ENCODE results near the gene SMARCC2. TPM values are rescaled to one million over a fixed set of nuclear protein-coding genes. Genes with fewer than 3 reads are reported as not detected.

Gene SMARCC2
- total and polyA plus RNA-seq, 2 of the 13 experiments (the other 11 are each of a cell fraction or from before 2014, with no cell fraction given) = 21.3 to 24.1 TPM

- TF ChIP-seq TERF1 (CRISPR knock-in tag; IDR thresholded peaks at IDR 0.05) = no peak
- TF ChIP-seq KDM5B (CRISPR knock-in tag; IDR thresholded peaks at IDR 0.05; ENCODE audit: borderline replicate concordance) = peak; percentile 37; the same call in 1 of the 2 replicates
- TF ChIP-seq ZNF260 (CRISPR knock-in tag; IDR thresholded peaks at IDR 0.05; ENCODE audit: borderline replicate concordance, low read depth) = no peak
- TF ChIP-seq, protein P1, sequence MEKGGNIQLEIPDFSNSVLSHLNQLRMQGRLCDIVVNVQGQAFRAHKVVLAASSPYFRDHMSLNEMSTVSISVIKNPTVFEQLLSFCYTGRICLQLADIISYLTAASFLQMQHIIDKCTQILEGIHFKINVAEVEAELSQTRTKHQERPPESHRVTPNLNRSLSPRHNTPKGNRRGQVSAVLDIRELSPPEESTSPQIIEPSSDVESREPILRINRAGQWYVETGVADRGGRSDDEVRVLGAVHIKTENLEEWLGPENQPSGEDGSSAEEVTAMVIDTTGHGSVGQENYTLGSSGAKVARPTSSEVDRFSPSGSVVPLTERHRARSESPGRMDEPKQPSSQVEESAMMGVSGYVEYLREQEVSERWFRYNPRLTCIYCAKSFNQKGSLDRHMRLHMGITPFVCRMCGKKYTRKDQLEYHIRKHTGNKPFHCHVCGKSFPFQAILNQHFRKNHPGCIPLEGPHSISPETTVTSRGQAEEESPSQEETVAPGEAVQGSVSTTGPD (CRISPR knock-in tag; IDR thresholded peaks at IDR 0.05) = peak; percentile 49; the same call in 1 of the 2 replicates
- peak; percentile 65; the same call in 1 of the 2 replicates for TF ChIP-seq ZNF414 (CRISPR knock-in tag; IDR thresholded peaks at IDR 0.05)
- TF ChIP-seq, protein P2, sequence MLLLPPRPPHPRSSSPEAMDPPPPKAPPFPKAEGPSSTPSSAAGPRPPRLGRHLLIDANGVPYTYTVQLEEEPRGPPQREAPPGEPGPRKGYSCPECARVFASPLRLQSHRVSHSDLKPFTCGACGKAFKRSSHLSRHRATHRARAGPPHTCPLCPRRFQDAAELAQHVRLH (CRISPR knock-in tag; IDR thresholded peaks at IDR 0.05; ENCODE audit: borderline replicate concordance, low read depth) = peak; percentile 91; the same call in 1 of the 2 replicates
- TF ChIP-seq ZNF709 (CRISPR knock-in tag; IDR thresholded peaks at IDR 0.05) = peak; percentile 58; the same call in 1 of the 2 replicates
- no peak for TF ChIP-seq POLR2AphosphoS2 (IDR thresholded peaks at IDR 0.05; ENCODE audit: low read depth, low read length)
- no peak for TF ChIP-seq RAD51 (IDR thresholded peaks at IDR 0.05; ENCODE audit: borderline replicate concordance)
- TF ChIP-seq RELA (CRISPR knock-in tag; IDR thresholded peaks at IDR 0.05) = peak; percentile 71; the same call in 1 of the 2 replicates
- TF ChIP-seq, protein P3, sequence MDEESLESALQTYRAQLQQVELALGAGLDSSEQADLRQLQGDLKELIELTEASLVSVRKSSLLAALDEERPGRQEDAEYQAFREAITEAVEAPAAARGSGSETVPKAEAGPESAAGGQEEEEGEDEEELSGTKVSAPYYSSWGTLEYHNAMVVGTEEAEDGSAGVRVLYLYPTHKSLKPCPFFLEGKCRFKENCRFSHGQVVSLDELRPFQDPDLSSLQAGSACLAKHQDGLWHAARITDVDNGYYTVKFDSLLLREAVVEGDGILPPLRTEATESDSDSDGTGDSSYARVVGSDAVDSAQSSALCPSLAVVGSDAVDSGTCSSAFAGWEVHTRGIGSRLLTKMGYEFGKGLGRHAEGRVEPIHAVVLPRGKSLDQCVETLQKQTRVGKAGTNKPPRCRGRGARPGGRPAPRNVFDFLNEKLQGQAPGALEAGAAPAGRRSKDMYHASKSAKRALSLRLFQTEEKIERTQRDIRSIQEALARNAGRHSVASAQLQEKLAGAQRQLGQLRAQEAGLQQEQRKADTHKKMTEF (CRISPR knock-in tag; IDR thresholded peaks at IDR 0.05) = peak; percentile 76
- peak; percentile 58 for TF ChIP-seq IRF2 (CRISPR knock-in tag; IDR thresholded peaks at IDR 0.05)
- TF ChIP-seq NR0B2 (CRISPR knock-in tag; IDR thresholded peaks at IDR 0.05) = no peak
- no peak for TF ChIP-seq GLMP (CRISPR knock-in tag; IDR thresholded peaks at IDR 0.05; ENCODE audit: borderline replicate concordance)
- TF ChIP-seq TEAD3 (CRISPR knock-in tag; optimal IDR thresholded peaks at IDR 0.05; ENCODE audit: borderline replicate concordance) = peak; percentile 81
- no peak; the same call in 1 of the 2 replicates for TF ChIP-seq ZNF746 (CRISPR knock-in tag; IDR thresholded peaks at IDR 0.05)
- peak; percentile 78 for TF ChIP-seq ZNF124 (CRISPR knock-in tag; IDR thresholded peaks at IDR 0.05)
- no peak for TF ChIP-seq REL (CRISPR knock-in tag; conservative IDR thresholded peaks at IDR 0.05)
- TF ChIP-seq ZNF570 (CRISPR knock-in tag; IDR thresholded peaks at IDR 0.05; ENCODE audit: borderline replicate concordance) = 0 out of 2 replicates have a peak, but pooled peaks have one; percentile 41
- TF ChIP-seq, protein P4, sequence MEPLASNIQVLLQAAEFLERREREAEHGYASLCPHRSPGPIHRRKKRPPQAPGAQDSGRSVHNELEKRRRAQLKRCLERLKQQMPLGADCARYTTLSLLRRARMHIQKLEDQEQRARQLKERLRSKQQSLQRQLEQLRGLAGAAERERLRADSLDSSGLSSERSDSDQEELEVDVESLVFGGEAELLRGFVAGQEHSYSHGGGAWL (CRISPR knock-in tag; IDR thresholded peaks at IDR 0.05) = no peak; the same call in 1 of the 2 replicates
Measured at GRCh38 chr12:56189918-56190694, 823 bp upstream of the SMARCC2 start (continued).
